Retinal pigment epithelial cell (primary cell): ENCODE measurements around the gene OR52L1.
"Not testable (repeated sequence)": the region's sequence is repeated elsewhere in the genome, so short reads cannot be mapped to it uniquely, and the experiment has no call there.

ENCODE experiments used
- DNase-seq: peaks from one replicate; pipeline ENCODE4 v3.0.0-alpha.2; 2010; ENCODE audit warnings: low read depth
- H3K4me3 ChIP-seq: 2 replicates; pipeline ENCODE4 v1.5.1; 2011; ENCODE audit warnings: mild to moderate bottlenecking, low read length, control low read depth, moderate library complexity
- CTCF ChIP-seq: conservative IDR thresholded peaks from 2 replicates; pipeline ENCODE4 v1.5.1; 2011; ENCODE audit warnings: low read depth, low read length, control low read depth, inconsistent platforms

Gene OR52L1

GRCh38 chr11:5983443-5983842 is 3.3 kb downstream of the OR52L1 start:
- H3K4me3 ChIP-seq, result no peak overlapping the region
- no peak for DNase-seq
- no peak for TF ChIP-seq CTCF

- no peak for DNase-seq
- no peak for TF ChIP-seq CTCF
- no peak overlapping the region for H3K4me3 ChIP-seq
Measured at GRCh38 chr11:5973530-5973929, 13.3 kb downstream of the OR52L1 start.

- TF ChIP-seq CTCF, result no peak
- no peak within 1 kb of the TSS for H3K4me3 ChIP-seq
- DNase-seq, result no peak
Measured at GRCh38 chr11:5968394-5968793, 18.4 kb downstream of the OR52L1 start, which contains the start of gene OR56A5. OR56A5 (minus strand) TSS chr11:5968494; CDS start chr11:5968494, 0 bp downstream.

DNA sequence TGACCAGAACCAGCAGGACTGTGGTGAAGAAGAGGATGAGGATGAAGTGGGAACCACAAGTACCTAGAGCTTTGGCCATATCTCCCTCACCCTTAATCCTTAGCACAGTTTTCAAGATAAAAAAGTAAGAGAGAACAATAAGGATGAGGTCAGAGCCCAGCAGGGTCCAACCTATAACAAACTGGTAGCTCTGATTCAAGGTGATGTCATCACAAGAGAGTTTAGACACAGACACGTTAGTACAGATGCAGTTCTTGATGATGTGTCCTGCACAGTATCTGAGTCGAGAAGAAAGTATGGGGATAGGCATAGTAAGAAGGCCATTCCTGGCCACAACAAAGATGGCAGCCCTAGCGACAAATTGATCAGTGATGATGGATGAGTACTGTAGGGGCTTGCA is 19.1 kb downstream of the OR52L1 start:
- no peak for DNase-seq
- H3K4me3 ChIP-seq, result no peak overlapping the region
- no peak for TF ChIP-seq CTCF

- no peak for DNase-seq
- TF ChIP-seq CTCF, result no peak
- no peak overlapping the region for H3K4me3 ChIP-seq
Measured at GRCh38 chr11:5966958-5967357, 19.8 kb downstream of the OR52L1 start.

DNA sequence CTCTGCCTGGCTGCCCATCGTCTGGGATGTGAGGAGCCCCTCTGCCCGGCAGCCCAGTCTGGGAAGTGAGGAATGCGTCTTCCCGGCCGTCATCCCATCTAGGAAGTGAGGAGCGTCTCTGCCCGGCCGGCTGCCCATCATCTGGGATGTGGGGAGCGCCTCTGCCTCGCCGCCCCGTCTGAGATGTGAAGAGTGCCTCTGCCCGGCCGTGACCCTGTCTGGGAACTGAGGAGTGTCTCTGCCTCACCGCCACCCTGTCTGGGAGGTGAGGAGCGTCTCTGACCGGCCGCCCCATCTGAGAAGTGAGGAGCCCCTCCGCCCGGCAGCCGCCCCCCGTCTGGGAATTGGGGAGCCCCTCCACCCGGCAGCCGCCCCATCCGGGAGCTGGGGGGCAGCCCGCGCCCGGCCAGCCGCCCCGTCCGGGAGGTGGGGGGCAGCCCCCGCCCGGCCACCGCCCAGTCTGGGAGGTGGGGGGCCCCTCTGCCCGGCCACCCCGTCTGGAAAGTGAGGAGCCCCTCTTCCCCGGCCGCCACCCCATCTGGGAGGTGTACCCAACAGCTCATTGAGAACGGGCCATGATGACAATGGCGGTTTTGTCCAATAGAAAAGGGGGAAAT is 26.0 kb downstream of the OR52L1 start:
- DNase-seq, H3K4me3 ChIP-seq: not testable (repeated sequence)

GRCh38 chr11:5955586-5955985 is 31.2 kb downstream of the OR52L1 start:
- DNase-seq, result no peak
- no peak for TF ChIP-seq CTCF
- no peak overlapping the region for H3K4me3 ChIP-seq
